ENCODE results near the gene SLC16A10.

SLC16A10 gene

GRCh38 chr6:111176038-111176759 is 88.9 kb downstream of the SLC16A10 start:
- no peak overlapping the region for H3K4me3 ChIP-seq (replicated peaks; ENCODE audit: low read depth, low read length)
- TF ChIP-seq CTCF (IDR thresholded peaks at IDR 0.05; ENCODE audit: low read length, missing control alignments) = no peak
- no peak for DNase-seq (ENCODE audit: low read depth)

- no peak overlapping the region for H3K4me3 ChIP-seq (replicated peaks; ENCODE audit: low read depth, low read length)
- DNase-seq (ENCODE audit: low read depth) = no peak
- TF ChIP-seq CTCF (IDR thresholded peaks at IDR 0.05; ENCODE audit: low read length, missing control alignments) = no peak
These were observed 89.4 kb downstream of the SLC16A10 start for GRCh38 chr6:111176760-111177099.

- no peak overlapping the region for H3K4me3 ChIP-seq (replicated peaks; ENCODE audit: low read depth, low read length)
- no peak for DNase-seq (ENCODE audit: low read depth)
- TF ChIP-seq CTCF (IDR thresholded peaks at IDR 0.05; ENCODE audit: low read length, missing control alignments) = no peak
These were observed 89.8 kb downstream of the SLC16A10 start for GRCh38 chr6:111177131-111177530.

- no peak overlapping the region for H3K4me3 ChIP-seq (replicated peaks; ENCODE audit: low read depth, low read length)
- DNase-seq (ENCODE audit: low read depth) = no peak
- TF ChIP-seq CTCF (IDR thresholded peaks at IDR 0.05; ENCODE audit: low read length, missing control alignments) = no peak
These were observed 96.6 kb downstream of the SLC16A10 start for GRCh38 chr6:111183702-111184517.

- no peak overlapping the region for H3K4me3 ChIP-seq (replicated peaks; ENCODE audit: low read depth, low read length)
- no peak for DNase-seq (ENCODE audit: low read depth)
- TF ChIP-seq CTCF (IDR thresholded peaks at IDR 0.05; ENCODE audit: low read length, missing control alignments) = no peak
These were observed 97.7 kb downstream of the SLC16A10 start for GRCh38 chr6:111184827-111185532.

- no peak overlapping the region for H3K4me3 ChIP-seq (replicated peaks; ENCODE audit: low read depth, low read length)
- TF ChIP-seq CTCF (IDR thresholded peaks at IDR 0.05; ENCODE audit: low read length, missing control alignments) = no peak
These were observed 98.7 kb downstream of the SLC16A10 start for GRCh38 chr6:111185954-111186353.

More at GRCh38 chr6:111185954-111186353, 98.7 kb downstream of the SLC16A10 start:
- no peak for DNase-seq (ENCODE audit: low read depth)
